ENCODE measurements around the gene IRF4.
A peak's percentile ranks its signal among the peaks of the same experiment; 100 is the strongest.

Gene IRF4

DNA sequence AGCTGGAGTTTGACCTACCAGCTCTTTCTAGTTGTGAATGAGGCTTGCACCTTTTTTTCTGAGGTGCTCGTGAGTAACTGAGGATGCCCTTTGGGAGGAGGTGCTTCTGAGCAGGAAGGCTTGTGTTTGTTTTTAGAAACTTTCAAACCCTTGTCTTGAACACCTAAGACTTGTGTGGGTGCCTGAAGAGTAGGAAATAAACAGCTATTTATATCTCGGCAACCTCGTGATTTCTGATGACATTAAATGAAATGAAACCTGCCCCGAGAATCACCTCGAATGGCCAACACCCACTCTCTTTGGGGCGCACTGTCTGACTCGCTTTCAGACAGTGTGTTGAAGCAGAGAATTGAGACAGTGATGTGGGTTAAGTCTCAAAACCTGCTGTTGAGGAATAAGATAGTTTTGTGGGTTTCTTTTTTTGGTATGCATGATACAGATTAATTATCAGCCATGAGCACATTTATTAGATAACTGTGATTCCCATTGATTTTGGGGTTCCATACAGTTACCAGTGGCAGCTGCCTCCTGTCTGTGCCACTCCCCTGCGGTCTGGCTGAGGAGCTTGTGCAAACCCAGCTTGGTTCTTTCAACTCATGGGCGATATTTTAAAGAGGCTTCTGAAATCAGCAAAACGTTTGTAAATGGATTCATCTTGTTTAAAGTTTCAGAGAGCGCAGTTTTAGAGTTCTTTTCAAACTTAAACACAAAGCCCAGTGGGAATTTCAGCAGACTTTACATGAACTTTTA is 8.4 kb downstream of the IRF4 start:
- peak; percentile 65 for DNase-seq

DNA sequence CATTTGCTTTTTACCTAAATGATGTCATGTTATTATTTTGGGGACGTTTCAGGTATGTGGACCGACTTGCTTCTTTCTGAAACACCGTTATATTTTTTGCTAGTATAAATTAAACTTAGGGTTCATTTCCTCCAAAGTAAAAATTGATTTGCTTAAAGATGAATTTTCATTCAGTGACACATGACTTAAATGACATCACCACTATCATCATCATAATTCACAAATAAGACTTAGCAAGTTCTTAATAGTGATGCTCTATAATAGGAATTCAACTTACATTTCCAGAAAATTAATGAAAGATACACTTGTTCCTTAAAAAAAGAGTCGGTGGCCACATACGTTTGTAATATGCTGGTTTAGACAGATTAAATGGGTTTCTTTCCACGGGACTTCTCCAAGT is 9.3 kb downstream of the IRF4 start:
- DNase-seq, result no peak

DNA sequence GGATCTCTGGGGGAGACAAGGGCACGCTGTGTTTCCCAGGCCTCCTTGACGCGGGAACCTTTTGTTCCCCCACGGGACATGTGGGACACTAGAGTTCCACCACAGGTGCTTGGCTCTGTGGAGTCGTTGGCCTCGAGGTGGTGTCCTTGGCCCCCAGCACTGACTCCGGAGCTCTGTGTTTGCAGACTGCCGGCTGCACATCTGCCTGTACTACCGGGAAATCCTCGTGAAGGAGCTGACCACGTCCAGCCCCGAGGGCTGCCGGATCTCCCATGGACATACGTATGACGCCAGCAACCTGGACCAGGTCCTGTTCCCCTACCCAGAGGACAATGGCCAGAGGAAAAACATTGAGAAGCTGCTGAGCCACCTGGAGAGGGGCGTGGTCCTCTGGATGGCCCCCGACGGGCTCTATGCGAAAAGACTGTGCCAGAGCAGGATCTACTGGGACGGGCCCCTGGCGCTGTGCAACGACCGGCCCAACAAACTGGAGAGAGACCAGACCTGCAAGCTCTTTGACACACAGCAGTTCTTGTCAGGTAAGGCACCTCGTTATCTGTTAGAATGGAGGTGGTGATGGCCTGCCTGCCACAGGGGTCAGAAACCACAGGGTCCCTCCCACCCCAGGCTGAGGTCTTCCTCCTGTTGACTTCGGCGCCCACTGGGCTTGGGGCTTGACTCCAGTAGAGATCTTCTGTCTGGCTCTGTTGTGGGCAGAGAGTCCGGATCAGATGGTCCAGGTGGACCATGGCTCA is 9.9 kb downstream of the IRF4 start:
- peak; percentile 70 for DNase-seq

DNA sequence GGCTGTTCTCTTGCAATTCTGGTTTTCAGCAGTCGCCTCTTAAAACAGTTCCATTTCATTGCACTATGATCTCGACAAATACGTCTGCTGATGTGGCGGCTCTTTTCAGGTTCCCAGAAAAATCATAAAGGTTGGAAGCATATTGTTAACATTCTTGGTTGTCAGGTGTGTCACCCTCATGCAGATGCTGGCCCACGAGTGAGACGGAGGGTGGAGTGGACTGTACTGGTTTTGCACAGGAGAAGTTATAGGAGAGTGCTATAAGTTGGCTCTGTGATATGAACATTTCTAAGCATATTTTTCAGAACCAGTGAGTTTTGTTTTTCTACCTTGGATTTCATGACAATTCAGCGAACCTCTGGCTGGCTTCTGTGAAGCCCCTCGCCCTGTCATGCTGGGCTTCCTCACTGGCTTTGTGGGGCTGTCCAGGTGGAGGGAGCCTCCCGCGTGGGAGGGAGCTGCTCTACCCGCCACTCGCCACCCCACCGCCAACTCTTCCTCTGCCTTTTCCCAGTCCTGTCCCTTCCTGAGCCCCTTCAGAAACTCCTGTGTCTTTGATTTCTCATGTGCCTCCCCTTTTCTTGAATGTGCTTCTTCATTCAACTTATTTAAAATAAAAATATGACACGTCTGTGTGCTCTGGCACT is 10.6 kb downstream of the IRF4 start:
- DNase-seq, result peak; percentile 68

DNA sequence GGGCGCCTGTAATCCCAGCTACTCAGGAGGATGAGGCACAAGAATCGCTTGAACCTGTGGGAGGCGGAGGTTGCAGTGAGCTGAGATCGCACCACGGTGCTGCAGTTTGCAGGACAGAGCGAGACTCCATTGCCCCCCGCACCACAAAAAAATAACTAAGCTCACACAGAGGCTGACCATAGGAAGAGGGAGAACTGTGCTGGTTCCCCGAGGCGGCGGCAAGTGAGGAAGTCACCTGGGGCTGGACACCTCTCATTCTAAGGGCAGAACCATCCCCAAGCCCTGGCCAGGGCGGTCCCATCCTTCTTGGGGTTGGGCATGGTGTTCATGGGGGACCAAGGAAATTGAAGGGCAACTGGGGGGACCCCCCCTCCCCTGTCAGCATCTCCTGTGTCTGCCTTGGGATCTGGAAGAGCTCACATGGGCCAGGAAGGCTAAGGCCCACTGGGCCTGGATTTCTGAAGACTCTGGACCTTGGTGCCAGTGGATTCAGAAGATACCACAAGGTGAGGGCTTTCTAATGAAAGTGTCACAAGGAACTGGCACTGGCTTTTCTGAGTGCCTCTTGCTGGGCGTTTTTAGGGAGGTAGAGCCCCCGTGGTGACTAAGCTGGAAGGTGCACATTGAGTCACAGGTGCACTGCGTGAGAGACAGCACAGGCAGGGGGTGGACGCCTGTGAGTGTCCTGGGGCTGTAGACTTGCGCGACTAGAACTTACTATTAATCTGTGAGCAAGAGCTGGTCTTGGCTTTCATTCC is 11.5 kb downstream of the IRF4 start:
- DNase-seq, result peak; percentile 81

DNA sequence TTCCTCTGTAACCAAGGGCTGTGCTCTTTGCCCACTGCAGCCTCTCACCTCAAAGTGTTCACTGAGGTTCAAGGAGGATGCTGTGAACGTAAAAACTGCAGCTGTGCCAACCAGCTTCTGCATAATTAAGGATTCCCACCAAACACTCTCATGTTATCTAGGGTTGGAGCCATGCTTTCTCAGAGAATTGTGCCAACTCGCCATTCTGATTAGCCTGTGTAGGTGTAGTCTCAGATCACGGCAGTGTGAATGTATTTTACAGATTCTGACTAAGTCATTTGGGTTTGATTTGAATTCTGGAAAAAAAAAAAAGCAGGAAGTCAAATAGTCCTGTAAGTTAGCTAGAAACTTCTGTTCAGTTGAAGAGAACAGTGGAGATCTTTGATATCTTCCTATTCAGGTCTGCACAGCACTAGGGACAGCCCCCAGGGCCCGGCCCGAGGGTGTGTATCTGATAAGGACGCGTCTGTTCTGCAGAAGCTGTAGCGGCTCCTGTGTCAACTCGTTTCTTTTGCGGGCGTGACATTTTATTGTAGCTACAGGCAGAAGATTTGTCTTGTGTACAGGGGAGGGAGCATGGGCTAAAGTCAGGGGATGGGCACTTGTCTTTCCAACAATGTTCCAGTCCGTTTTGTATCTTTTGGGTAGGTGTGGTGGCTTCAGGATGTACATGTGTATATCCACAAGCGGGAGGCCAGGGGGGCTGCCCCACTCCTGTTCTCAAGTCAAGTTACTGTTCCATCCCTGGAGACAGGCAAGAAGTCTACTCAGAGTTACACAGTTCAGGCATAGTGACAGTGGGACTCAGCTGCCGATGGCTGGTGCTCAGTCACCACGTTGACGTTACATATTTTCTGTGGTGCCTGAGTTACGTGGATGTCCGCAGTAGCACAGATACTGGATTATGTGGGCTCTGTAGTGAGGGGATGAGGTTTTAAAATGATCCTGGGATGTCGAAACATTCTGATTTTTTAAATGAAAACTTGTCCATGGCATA is 12.4 kb downstream of the IRF4 start:
- peak; percentile 78 for DNase-seq

DNA sequence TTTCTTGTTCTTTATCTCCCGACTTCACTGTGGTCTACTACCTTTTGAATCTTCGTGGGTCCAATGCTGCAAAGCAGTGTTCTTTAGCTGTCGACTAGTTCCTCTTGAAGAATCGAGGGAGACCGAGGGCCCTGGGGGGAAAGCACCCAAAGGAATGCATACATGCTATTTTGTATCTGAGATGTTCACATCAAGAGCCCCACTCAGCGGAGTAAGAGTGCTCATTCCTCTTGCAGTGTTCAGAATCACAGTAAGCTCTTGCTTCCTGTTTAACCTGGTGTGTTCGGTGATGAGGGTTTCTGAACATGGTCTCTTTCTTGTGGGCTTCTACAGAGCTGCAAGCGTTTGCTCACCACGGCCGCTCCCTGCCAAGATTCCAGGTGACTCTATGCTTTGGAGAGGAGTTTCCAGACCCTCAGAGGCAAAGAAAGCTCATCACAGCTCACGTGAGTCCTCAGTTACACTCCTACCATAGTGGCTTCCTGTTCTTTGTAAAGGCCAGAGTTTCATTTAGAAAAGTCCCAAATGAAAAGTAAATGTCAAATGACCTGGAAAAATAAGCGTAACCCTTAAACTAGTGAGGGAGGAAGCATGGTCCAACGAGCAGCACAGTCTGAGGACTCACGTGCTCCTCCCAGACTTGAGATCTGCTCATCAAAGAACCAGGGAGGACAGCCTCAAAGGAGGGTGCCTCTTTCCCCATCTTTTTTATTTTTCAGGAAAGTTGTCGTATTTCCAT is 13.3 kb downstream of the IRF4 start:
- peak; percentile 72 for DNase-seq

DNA sequence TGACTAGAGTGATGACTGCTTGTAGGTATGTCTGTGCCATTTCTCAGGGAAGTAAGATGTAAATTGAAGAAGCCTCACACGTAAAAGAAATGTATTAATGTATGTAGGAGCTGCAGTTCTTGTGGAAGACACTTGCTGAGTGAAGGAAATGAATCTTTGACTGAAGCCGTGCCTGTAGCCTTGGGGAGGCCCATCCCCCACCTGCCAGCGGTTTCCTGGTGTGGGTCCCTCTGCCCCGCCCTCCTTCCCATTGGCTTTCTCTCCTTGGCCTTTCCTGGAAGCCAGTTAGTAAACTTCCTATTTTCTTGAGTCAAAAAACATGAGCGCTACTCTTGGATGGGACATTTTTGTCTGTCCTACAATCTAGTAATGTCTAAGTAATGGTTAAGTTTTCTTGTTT is 16.6 kb downstream of the IRF4 start:
- DNase-seq, result peak; percentile 56

DNA sequence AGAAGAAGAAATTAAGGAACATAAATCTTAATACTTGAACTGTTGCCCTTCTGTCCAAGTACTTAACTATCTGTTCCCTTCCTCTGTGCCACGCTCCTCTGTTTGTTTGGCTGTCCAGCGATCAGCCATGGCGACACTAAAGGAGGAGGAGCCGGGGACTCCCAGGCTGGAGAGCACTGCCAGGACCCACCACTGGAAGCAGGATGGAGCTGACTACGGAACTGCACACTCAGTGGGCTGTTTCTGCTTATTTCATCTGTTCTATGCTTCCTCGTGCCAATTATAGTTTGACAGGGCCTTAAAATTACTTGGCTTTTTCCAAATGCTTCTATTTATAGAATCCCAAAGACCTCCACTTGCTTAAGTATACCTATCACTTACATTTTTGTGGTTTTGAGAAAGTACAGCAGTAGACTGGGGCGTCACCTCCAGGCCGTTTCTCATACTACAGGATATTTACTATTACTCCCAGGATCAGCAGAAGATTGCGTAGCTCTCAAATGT is 17.1 kb downstream of the IRF4 start:
- peak; percentile 60 for DNase-seq

DNA sequence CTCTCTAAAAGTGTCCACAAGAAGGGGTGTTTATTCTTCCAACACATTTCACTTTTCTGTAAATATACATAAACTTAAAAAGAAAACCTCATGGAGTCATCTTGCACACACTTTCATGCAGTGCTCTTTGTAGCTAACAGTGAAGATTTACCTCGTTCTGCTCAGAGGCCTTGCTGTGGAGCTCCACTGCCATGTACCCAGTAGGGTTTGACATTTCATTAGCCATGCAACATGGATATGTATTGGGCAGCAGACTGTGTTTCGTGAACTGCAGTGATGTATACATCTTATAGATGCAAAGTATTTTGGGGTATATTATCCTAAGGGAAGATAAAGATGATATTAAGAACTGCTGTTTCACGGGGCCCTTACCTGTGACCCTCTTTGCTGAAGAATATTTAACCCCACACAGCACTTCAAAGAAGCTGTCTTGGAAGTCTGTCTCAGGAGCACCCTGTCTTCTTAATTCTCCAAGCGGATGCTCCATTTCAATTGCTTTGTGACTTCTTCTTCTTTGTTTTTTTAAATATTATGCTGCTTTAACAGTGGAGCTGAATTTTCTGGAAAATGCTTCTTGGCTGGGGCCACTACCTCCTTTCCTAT is 17.9 kb downstream of the IRF4 start:
- DNase-seq, result no peak

DNA sequence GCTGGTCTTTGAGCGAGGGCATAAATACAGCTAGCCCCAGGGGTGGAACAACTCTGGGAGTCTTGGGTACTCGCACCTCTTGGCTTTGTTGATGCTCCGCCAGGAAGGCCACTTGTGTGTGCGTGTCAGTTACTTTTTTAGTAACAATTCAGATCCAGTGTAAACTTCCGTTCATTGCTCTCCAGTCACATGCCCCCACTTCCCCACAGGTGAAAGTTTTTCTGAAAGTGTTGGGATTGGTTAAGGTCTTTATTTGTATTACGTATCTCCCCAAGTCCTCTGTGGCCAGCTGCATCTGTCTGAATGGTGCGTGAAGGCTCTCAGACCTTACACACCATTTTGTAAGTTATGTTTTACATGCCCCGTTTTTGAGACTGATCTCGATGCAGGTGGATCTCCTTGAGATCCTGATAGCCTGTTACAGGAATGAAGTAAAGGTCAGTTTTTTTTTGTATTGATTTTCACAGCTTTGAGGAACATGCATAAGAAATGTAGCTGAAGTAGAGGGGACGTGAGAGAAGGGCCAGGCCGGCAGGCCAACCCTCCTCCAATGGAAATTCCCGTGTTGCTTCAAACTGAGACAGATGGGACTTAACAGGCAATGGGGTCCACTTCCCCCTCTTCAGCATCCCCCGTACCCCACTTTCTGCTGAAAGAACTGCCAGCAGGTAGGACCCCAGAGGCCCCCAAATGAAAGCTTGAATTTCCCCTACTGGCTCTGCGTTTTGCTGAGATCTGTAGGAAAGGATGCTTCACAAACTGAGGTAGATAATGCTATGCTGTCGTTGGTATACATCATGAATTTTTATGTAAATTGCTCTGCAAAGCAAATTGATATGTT is 19.2 kb downstream of the IRF4 start:
- no peak for DNase-seq

DNA sequence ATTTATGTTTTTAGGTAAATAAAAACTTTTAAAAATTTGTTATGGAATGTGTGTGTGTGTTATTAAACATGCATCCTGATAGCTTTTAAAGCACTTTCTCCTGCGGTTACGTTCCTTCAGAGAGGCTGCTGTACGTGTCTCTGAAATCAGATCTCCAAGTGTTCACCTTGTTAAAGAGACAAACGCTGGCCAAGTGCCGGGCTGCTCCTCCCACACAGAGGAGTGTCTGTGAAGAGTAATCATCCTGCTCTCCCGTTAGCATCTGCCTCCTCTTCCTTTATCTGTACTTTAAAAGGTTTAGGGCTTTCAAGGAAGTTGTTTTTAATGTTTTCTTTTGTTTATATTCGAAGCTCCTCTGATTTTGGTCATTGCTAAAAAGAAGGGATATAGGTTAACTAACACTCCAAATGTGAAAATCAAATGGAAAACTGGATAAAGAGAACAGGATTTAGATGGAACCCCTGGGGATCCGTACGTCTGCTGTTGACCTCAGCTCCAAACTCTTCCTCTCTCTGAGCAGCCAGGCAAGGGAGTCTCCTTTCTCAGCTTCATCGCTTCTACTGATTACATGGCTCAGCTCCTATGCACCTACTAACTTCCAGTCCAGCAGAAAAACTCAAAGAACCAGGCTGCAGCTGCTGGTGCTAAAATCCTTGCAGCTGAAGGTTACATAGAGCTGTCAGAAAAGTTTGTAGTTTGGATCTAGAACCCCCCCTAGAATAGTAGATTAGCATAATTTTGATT is 20.0 kb downstream of the IRF4 start:
- DNase-seq, result peak; percentile 59

DNA sequence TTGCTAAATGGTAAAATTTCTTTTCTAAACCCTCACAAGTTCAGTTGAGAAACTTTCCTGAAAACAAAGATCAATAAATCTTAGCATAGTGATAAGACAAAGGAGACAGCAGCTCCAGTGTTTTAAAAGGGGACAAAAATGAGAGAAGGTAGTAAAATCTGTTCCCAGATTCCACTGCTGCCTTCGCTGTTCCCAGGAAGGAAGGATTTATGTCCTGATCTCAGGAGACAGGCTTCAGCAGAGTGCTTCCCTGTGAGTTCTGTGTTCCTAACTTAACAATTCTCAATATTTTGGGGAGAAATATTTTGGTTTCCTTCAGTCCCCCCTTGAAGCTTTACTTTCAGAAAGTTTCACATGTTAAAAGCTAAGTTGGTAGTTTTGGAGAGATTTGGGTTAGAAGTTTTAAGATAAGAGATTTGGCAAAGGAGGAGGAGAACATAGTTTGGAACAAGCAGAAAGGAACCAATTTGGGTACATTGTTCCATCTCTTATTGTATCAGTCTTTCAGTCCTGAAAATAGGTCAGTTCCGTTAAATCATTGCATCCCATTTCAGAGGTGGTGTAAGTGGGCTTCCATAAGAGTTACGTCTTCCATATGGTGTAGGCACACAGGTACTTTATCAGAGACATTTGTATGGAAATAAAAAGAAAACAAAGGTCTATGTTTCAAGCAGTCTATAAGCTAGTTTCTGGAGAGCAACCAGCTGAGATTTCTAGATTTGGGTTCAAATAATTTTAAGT is 20.8 kb downstream of the IRF4 start:
- DNase-seq, result peak; percentile 48

DNA sequence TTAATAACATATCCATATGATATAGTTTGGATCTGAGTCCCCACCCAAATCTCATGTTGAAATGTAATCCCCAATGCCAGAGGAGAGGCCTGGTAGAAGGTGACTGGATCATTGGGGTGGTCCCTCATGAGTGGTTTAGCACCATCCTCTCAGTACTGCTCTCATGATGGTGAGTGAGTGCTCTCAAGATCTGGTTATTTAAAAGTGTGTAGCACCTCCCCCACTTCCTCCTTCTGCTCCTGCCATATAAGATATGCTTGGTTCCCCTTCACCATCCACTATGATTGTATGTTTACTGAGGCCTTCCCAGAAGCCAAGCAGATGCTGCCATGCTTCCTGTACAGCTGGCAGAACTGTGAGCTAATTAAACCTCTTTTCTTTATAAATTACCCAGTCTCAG is 22.9 kb downstream of the IRF4 start:
- no peak for DNase-seq

DNA sequence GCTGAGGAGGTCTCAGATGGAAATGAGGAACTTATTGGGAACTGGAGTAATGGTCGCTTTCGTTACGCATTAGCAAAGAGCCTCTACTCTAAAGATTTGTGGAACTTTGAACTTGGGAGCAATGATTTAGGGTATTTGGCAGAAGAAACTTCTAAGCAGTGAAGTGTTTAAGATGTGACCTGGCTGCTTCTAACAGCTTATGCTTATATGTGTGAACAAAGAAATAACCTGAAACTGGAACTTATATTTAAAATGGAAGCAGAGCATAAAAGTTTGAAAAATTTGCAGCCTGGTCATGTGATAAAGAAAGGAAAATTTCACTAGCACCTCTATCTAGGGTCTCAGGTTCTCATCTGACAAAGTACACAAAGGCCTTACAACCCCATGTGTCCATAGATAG is 23.5 kb downstream of the IRF4 start:
- no peak for DNase-seq

DNA sequence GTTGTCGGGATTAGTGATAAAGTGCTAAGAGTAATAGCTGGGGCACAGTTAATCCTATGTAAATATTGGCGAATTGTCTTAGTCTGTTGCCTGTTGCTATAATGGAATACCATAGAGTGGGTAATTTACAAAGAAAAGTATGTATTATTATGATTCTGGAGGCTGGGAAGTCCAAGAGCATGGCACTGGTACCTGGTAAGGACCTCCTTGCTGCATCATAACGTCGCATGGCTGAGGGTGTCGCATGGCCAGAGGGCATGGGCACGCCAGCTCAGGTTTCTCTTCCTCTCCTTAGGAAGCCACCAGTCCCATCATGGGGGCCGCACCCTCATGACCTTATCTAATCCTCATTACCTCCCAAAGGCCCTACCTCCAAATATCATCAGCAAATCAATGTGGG is 29.7 kb downstream of the IRF4 start:
- peak; percentile 47 for DNase-seq

DNA sequence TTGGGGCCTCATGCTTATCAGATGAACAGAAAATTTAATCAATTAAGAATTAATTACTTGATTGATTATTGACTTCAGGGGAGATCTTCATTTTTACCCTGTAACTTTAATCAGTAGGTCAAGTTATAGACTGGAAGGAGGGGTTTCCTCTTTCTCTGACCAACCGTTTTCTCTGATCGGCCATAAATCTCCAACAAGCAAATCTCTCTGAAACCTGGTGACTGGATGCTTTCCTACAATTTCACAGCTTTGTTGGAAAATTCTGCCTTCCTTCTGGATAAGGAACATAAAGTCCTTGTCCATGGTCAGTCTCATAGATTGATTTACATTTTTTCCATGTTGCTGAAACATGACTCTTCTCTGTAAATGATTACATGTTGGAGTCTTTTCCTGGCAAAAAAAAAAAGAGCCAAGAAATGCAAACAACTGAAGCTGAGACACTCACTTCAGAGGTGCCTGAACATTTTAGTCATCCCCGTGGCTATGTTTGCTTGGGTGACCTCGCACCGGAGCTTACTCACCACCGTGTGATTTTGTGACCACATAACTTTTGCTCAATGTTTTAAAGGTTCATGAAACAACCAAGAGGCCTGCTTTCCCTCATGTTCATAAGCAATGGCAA is 31.0 kb downstream of the IRF4 start:
- peak; percentile 68 for DNase-seq
